H1 (cell line): ENCODE results near the gene DYSF. TPM values are rescaled to one million over a fixed set of nuclear protein-coding genes. Genes with fewer than 3 reads are reported as not detected.

Source experiments
- POLR2A ChIP-seq, 2 experiments: IDR thresholded peaks; 1 replicate in 1 of 2; 2 replicates in 1 of 2; pipeline ENCODE4 v1.6.1; 2011; ENCODE audit warnings: low read depth in 2 of 2, low read length in 2 of 2, mild to moderate bottlenecking in 2 of 2; ENCODE audit errors: control extremely low read depth in 1 of 2
- SP4 ChIP-seq: IDR thresholded peaks from 2 replicates; pipeline ENCODE4 v1.6.1; 2012; ENCODE audit warnings: low read length, inconsistent platforms
- ZNF274 ChIP-seq: IDR thresholded peaks from 2 replicates; pipeline ENCODE4 v1.7.0; 2012; ENCODE audit warnings: low read length, borderline replicate concordance; ENCODE audit errors: extremely low read depth
- polyA plus RNA-seq, 7 experiments: library from polyadenylated mRNA; depleted of rRNA in 3 of 7; stranded (reverse) in 5 of 7; unstranded in 2 of 7; fragments of >200 nt in 5 of 7; fragments of 200-250 nt in 2 of 7; gene quantifications; 1 replicate in 5 of 7; 2 replicates in 1 of 7; 4 replicates in 1 of 7; pipeline versions ENCODE4 v1.2.1 to v1.2.3, GENCODE V29; 2011 to 2013; ENCODE audit warnings: missing spikeins in 2 of 7, mixed read lengths in 2 of 7
- total RNA-seq: library from RNA; stranded (reverse); fragmentation: NEBNext Ultra II Directional; extraction: Animal tissue kit (Norgen Biotek cat#: 25700); gene quantifications from 2 replicates; pipeline ENCODE4 v1.2.1, GENCODE V29; 2021

Gene DYSF
- total and polyA plus RNA-seq, 2 of the 8 experiments (the other 6 are each of a cell fraction or from before 2014, with no cell fraction given) = 5.8 to 7.1 TPM

DNA sequence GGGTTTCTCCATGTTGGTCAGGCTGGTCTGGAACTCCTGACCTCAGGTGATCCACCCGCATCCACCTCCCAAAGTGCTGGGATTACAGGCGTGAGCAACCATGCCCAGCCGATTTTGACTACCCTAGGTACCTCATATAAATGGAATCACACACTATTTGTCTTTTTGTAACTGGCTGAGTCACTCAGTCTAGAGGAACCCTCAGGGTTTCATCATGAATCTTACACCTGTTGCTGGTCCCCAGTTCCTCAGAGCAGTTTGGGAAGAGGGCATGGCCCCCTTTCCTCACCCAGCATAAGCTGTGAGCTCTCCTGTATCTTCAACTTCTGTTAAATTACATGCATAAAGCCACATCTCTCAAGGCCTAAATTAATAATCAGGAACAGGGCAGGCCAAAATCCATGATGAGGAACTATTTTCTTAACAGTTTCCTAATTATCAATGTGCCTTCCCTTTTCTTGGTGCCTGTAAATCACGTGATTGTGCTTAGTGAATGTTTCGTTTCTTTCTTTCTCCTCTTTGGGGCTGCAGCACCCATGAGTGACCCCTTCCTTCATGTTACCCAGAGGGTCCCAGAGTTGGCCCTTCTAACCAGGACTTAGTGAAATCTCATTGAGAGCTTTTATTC, 20.9 kb downstream of the DYSF start (continued):
- TF ChIP-seq ZNF274 = no peak
- no peak for TF ChIP-seq SP4
- no peak for TF ChIP-seq POLR2A (IDR thresholded peaks at IDR 0.05; ENCODE audit: control extremely low read depth in 1 of 2, low read depth in 2 of 2, low read length in 2 of 2)
